ENCODE data around the gene MGAT2. TPM values are rescaled to one million over a fixed set of nuclear protein-coding genes. Genes with fewer than 3 reads are reported as not detected.

The MGAT2 gene
- total and polyA plus RNA-seq, 2 donors (not counting 3 experiments of a cell fraction or from before 2014, with no cell fraction given): 36.4 to 72.6 TPM

GRCh38 chr14:49642163-49642562, 21.6 kb downstream of the MGAT2 start:
- intact Hi-C loops (cut with micrococcal nuclease): no loop called here
- H3K4me3 ChIP-seq (replicated peaks in 1 of 3; ENCODE audit: insufficient read depth in 1 of 3, low read depth in 1 of 3, low read length in 3 of 3): no peak overlapping the region
- H3K4me2 ChIP-seq (ENCODE audit: insufficient read depth, low read length): no peak overlapping the region
- H2AFZ ChIP-seq (ENCODE audit: low read depth, low read length): no peak overlapping the region
- peaks cover 23% of the 10 kb centered on the region for H3K79me2 ChIP-seq (ENCODE audit: control insufficient read depth, insufficient read depth, low read length)
- FAIRE-seq (peak; percentile 28), DNase-seq (ENCODE audit: low read depth, low spot score) (no peak)
- CTCF ChIA-PET: interaction anchor here (1.5 kb wide), 1 partner anchor 8 kb away, joined by 7 read pairs; no protein-coding TSS in a partner anchor
- POLR2A ChIA-PET: no interaction called here
- H3K27ac ChIP-seq (ENCODE audit: insufficient read depth, low read depth, low read length): no peak overlapping the region
- BruUV-seq (replicated peaks): no TSS peak
- H3K9ac ChIP-seq (replicated peaks; ENCODE audit: extremely low read depth, insufficient read depth, low read length): no peak overlapping the region
- no peak for TF ChIP-seq JUN (IDR thresholded peaks at IDR 0.05; ENCODE audit: borderline replicate concordance, insufficient read depth, insufficient read length, low read depth)
- no peak for TF ChIP-seq GATA2 (IDR thresholded peaks at IDR 0.05; ENCODE audit: insufficient read depth, insufficient read length, low read depth, low read length)
- TF ChIP-seq MYC (IDR thresholded peaks at IDR 0.05; ENCODE audit: low read depth, low read length): no peak
- no peak for TF ChIP-seq POLR2A (IDR thresholded peaks at IDR 0.05; ENCODE audit: low read depth, low read length)
- TF ChIP-seq MAX (IDR thresholded peaks at IDR 0.05; ENCODE audit: insufficient read depth, insufficient read length): no peak
- no peak for TF ChIP-seq EZH2 (IDR thresholded peaks at IDR 0.05; ENCODE audit: borderline replicate concordance, low read depth, low read length, severe bottlenecking)
- no peak for TF ChIP-seq FOS (IDR thresholded peaks at IDR 0.05; ENCODE audit: borderline replicate concordance, insufficient read depth, low read length)
- no peak for TF ChIP-seq CTCF (IDR thresholded peaks at IDR 0.05; ENCODE audit: extremely low read depth in 1 of 2, insufficient read depth in 1 of 2, low read depth in 1 of 2, low read length in 2 of 2)
- TF ChIP-seq POLR2AphosphoS5 (IDR thresholded peaks at IDR 0.05; ENCODE audit: insufficient read depth, low read depth, low read length): no peak
- H4K20me1 ChIP-seq (replicated peaks; ENCODE audit: control insufficient read depth, extremely low read depth, insufficient read depth, low read length): no peaks in the 10 kb centered on the region
- H3K4me1 ChIP-seq (ENCODE audit: control insufficient read depth, extremely low read depth, insufficient read depth, low read length): no peaks in the 10 kb centered on the region
- H3K9me3 ChIP-seq (replicated peaks; ENCODE audit: control insufficient read depth, insufficient read depth, low read length): no peaks in the 10 kb centered on the region
- no peaks in the 10 kb centered on the region for H3K9me1 ChIP-seq (replicated peaks; ENCODE audit: control insufficient read depth, extremely low read depth, insufficient read depth, low read length)
- dilution Hi-C loops (cut with MboI; ENCODE audit: extremely low pct_ligation_motif_present, low sequenced_read_pairs): no loop called here
- no peaks in the 10 kb centered on the region for H3K27me3 ChIP-seq (ENCODE audit: control insufficient read depth in 2 of 2, insufficient read depth in 2 of 2, low read length in 2 of 2)
- H3K36me3 ChIP-seq (ENCODE audit: control insufficient read depth in 2 of 2, extremely low read depth in 1 of 2, insufficient read depth in 2 of 2, low read length in 2 of 2): peaks cover 0 to 10% of the 10 kb centered on the region in 2 experiments
